AG04449 (cell line): ENCODE results near the gene GDF9.

Experiments used
- CTCF ChIA-PET: fragments of 350-600 bp; formaldehyde crosslinking; extraction: SDS; loops from one replicate; lab custom pipeline; 2021; ENCODE audit warnings: antibody characterized with exemption; lab: Yijun Ruan, JAX
- POLR2A ChIA-PET: fragments of 400-600, 350-600 bp; formaldehyde crosslinking; extraction: SDS; loops from one replicate; lab custom pipeline; 2020; ENCODE audit warnings: antibody characterized with exemption, inconsistent platforms; lab: Yijun Ruan, JAX
- DNase-seq: peaks from one replicate; pipeline ENCODE4 v3.0.0-alpha.2; 2010; ENCODE audit warnings: low read depth, low spot score
- H3K4me3 ChIP-seq: 2 replicates; pipeline ENCODE4 v1.5.1; 2011; ENCODE audit warnings: low read depth, mild to moderate bottlenecking, control low read depth, low read length
- CTCF ChIP-seq: IDR thresholded peaks from one replicate; pipeline ENCODE4 v1.5.1; 2011; ENCODE audit warnings: mild to moderate bottlenecking, moderate library complexity, low read length, control low read depth, inconsistent platforms; ENCODE audit not compliant: insufficient read depth; ENCODE audit errors: missing control alignments

GDF9 gene

GRCh38 chr5:132814503-132815294, 51.6 kb downstream of the GDF9 start:
- CTCF ChIA-PET, result interaction anchor here (1.4 to 14.0 kb wide), 7 partner anchors 14 to 428 kb away, joined by 4 to 317 read pairs (median 5); partner anchors contain the start of genes CCNI2 and SHROOM1
- no peak for TF ChIP-seq CTCF
- no peak overlapping the region for H3K4me3 ChIP-seq
- DNase-seq, result no peak
- POLR2A ChIA-PET, result no interaction called here

GRCh38 chr5:132813599-132814502, 52.4 kb downstream of the GDF9 start:
- DNase-seq, result no peak
- TF ChIP-seq CTCF, result no peak
- peak overlapping the region; percentile 20 for H3K4me3 ChIP-seq
- ChIA-PET POLR2A (no interaction called here), CTCF (interaction anchor here (1.1 to 14.0 kb wide), 7 partner anchors 16 to 427 kb away, joined by 4 to 317 read pairs (median 5); partner anchors contain the start of genes CCNI2 and SHROOM1)

- H3K4me3 ChIP-seq, result peak within 1 kb of the TSS; percentile 33
- DNase-seq, result no peak
- ChIA-PET POLR2A (interaction anchor here (0.6 kb wide), 1 partner anchor 12 kb away, joined by 4 read pairs; no protein-coding TSS in a partner anchor), CTCF (interaction anchor here (1.1 to 14.0 kb wide), 6 partner anchors 17 to 307 kb away, joined by 4 to 317 read pairs (median 6); partner anchors contain the start of genes CCNI2 and SHROOM1)
- no peak for TF ChIP-seq CTCF
Observed at GRCh38 chr5:132812781-132813598, 53.3 kb downstream of the GDF9 start, which contains the start of gene SOWAHA. TSS of gene SOWAHA (plus strand) at chr5:132813302. CDS start at chr5:132813622, 320 bp downstream.

GRCh38 chr5:132812123-132812765, 54.0 kb downstream of the GDF9 start:
- H3K4me3 ChIP-seq, result no peak overlapping the region
- CTCF ChIA-PET, result interaction anchor here (2.7 to 5.8 kb wide), 2 partner anchors 7 to 29 kb away, joined by 8 to 74 read pairs; no protein-coding TSS in a partner anchor
- no peak for TF ChIP-seq CTCF
- POLR2A ChIA-PET, result interaction anchor here (0.6 kb wide), 1 partner anchor 11 kb away, joined by 4 read pairs; no protein-coding TSS in a partner anchor
- DNase-seq, result no peak
